Subcutaneous adipose tissue (tissue), 4 donors: ENCODE results near the gene LRIG2. TPM values are rescaled to one million over a fixed set of nuclear protein-coding genes. Genes with fewer than 3 reads are reported as not detected.

Experiments
- CTCF ChIP-seq: fragments of 450-650 bp; IDR thresholded peaks from one replicate; pipeline ENCODE4 v1.5.1; 2016; ENCODE audit warnings: low read depth, mild to moderate bottlenecking, control low read depth, antibody characterized with exemption, moderate library complexity
- total RNA-seq, 4 donors: library from RNA; depleted of rRNA; stranded (reverse); fragments of >200 nt; gene quantifications; one replicate each; pipeline ENCODE4 v1.1.0, GENCODE V29; 2016

Gene LRIG2
- total RNA-seq, 4 donors from 2014 or later = 16.6 to 26.6 (median 21.6) TPM

GRCh38 chr1:113168946-113169345 is 95.9 kb downstream of the LRIG2 start:
- no peak for TF ChIP-seq CTCF

DNA sequence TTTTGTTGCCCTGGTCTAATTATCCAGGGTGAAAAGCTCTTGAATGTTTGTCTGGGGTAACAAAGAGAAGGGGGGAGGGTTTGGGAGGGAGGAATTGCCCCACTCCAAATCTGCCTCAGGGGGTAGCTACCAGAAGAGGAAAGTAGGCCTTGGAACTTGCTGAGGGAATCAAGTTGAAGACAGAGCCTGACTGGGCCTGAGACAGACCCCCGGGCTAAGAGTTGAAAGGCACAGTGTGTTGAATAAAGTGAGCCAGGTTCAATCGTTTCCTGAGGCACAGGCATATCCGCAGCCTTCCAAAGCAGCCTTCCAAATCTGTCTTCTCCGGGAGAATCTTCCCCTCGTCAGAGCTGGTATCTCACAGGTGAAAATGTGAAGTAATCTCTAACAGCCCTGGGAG is 96.6 kb downstream of the LRIG2 start:
- no peak for TF ChIP-seq CTCF

DNA sequence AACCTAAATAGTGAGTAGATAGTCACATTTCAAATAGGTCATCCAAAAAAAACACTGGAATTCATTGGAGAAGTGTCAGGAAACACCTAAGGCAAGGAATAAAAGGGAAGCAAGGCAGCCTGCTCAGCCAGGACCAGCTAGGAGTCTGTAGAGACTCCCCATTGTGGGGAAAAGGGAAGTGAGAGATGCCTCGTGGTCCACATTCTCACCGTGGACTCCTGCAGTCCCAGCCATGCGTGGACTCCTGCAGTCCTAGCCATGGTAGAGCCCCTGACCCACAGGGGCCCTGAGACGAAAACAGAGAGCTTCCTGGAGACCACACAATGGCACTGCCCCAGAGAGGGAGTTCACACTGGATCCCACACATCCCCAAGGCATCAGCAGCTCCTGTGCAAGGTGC is 97.5 kb downstream of the LRIG2 start:
- TF ChIP-seq CTCF = no peak

GRCh38 chr1:113178106-113178505 is 105.1 kb downstream of the LRIG2 start:
- TF ChIP-seq CTCF = no peak

DNA sequence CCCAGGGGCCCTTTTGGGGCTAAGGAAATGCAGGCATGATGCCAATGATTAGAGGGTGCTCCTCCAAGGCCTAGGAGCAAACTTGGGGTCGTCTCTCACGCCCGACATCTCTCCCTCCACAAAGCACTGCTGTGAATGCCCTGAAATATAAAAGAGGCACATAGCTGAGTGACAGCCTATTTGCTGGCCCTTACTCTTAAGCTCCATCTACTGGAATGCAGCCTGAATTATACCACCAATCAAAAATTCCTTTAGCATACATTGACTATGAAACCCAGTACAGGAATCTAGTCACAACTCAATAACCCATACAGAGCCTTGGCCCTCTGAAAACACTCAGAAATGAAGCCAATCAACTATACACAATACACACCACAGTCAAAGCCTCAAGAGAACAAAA is 105.5 kb downstream of the LRIG2 start:
- no peak for TF ChIP-seq CTCF

Other genes with a start within 250 kb of the LRIG2 start
- 10 to 100 TPM; 10.2 to 53.8 (median 18.4) TPM for gene SLC16A1, start 117.0 kb upstream of the LRIG2 start, total RNA-seq